ENCODE measurements around the gene CNR1. TPM values are rescaled to one million over a fixed set of nuclear protein-coding genes. Genes with fewer than 3 reads are reported as not detected.

Gene CNR1
- total RNA-seq, 2 donors from 2014 or later = 12.2 to 14.5 TPM

DNA sequence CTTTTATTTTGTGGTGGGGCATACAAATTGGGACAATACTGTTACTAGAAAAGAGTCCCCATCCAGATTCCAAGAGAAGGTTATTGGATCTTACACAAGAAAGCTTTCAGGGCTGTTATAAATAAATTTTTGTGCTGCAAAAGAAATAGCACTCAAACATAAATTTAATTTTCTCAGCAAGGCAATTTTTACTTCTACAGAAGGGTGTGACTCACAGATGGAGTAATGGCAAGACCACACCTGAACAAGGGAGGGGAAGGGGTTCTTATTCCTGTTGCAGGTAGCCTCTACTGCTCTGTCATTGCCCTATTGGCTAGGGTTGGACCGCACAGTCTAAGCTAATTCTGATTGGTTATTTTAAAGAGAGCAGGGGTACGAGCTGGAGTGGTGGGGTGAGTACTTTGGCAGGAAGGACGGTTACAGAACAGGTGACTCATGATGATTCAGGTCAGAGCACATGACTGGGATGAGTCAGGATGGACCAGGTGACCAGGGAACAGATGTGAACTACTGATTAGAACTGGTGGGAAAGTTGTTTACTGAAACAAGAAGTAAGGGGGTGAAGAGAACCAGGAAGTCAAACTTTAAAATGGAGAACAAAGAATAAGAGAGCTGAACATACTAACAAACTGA lies 41.1 kb downstream of the CNR1 start:
- peaks cover 3% of the 10 kb centered on the region for H3K27me3 Mint-ChIP-seq (ENCODE audit: insufficient read depth)
- no peak overlapping the region for H3K9ac ChIP-seq (ENCODE audit: extremely low read depth, low read length, poor library complexity, severe bottlenecking)
- no peak overlapping the region for H3K4me3 Mint-ChIP-seq

DNA sequence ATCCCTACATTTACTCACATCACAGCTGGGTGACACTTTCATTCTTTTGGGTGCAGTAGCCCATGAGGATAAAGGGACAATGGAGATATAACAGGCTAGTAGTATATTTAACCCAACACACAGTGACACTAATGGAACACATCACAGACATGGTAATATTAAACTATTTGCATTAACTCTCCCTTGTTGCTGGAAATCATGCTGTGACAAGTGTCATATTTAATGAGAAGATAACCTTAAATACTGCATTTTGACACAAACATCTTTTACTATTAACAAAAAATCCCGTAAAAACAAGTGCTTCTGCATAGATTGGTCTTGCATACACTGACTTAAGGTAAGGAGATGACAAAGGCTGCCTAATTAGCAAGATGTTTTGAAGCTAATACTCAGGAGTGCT lies 45.5 kb downstream of the CNR1 start:
- Histone ChIP-seq H3K9me3 (ENCODE audit: control insufficient read depth, low read length) (peaks cover 22% of the 10 kb centered on the region), H3K36me3 (ENCODE audit: control insufficient read depth, insufficient read depth, low read length) (no peaks in the 10 kb centered on the region), H3K9ac (ENCODE audit: extremely low read depth, low read length, poor library complexity, severe bottlenecking) (no peak overlapping the region), H3K4me1 (ENCODE audit: control insufficient read depth, insufficient read depth, low read length) (peaks cover 3% of the 10 kb centered on the region), H3K27me3 (ENCODE audit: control insufficient read depth, insufficient read depth, low read length, poor library complexity, severe bottlenecking) (no peaks in the 10 kb centered on the region), H3K4me3 (ENCODE audit: low read length) (no peak overlapping the region), H3K27ac (ENCODE audit: low read depth, low read length) (no peak overlapping the region)
- Mint-ChIP-seq H3K4me3 (no peak overlapping the region), H3K4me1 (peaks cover 18% of the 10 kb centered on the region), H3K36me3 (ENCODE audit: low read depth) (peaks cover 5% of the 10 kb centered on the region), H3K27ac (no peak overlapping the region), H3K9me3 (peaks cover 17% of the 10 kb centered on the region), H3K27me3 (ENCODE audit: insufficient read depth) (no peaks in the 10 kb centered on the region)
- TF ChIP-seq, protein P1, sequence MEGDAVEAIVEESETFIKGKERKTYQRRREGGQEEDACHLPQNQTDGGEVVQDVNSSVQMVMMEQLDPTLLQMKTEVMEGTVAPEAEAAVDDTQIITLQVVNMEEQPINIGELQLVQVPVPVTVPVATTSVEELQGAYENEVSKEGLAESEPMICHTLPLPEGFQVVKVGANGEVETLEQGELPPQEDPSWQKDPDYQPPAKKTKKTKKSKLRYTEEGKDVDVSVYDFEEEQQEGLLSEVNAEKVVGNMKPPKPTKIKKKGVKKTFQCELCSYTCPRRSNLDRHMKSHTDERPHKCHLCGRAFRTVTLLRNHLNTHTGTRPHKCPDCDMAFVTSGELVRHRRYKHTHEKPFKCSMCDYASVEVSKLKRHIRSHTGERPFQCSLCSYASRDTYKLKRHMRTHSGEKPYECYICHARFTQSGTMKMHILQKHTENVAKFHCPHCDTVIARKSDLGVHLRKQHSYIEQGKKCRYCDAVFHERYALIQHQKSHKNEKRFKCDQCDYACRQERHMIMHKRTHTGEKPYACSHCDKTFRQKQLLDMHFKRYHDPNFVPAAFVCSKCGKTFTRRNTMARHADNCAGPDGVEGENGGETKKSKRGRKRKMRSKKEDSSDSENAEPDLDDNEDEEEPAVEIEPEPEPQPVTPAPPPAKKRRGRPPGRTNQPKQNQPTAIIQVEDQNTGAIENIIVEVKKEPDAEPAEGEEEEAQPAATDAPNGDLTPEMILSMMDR (conservative IDR thresholded peaks at IDR 0.05) = no peak
- 82% methylated on average over 1 of the region's 1 CpG; no CpG with 5 or more reads in 1 of the 2 experiments for whole genome bisulfite sequencing, 2 experiments (ENCODE audit: insufficient coverage in 1 of 2, insufficient read length in 1 of 2)
- DNase-seq = no peak

More for the DNA sequence above, 41.1 kb downstream of the CNR1 start:
- no peaks in the 10 kb centered on the region for H3K36me3 ChIP-seq (ENCODE audit: control insufficient read depth, insufficient read depth, low read length)
- Mint-ChIP-seq H3K4me1 (peaks cover 23% of the 10 kb centered on the region), H3K27ac (no peak overlapping the region), H3K9me3 (peaks cover 26% of the 10 kb centered on the region), H3K36me3 (ENCODE audit: low read depth) (peaks cover 5% of the 10 kb centered on the region)
- H3K4me1 ChIP-seq (ENCODE audit: control insufficient read depth, insufficient read depth, low read length) = peaks cover 6% of the 10 kb centered on the region
- 82 to 93% methylated on average over 3 of the region's 3 CpGs for WGBS, 2 experiments (ENCODE audit: insufficient coverage in 1 of 2, insufficient read length in 1 of 2)
- no peak overlapping the region for H3K27ac ChIP-seq (ENCODE audit: low read depth, low read length)
- no peak for DNase-seq
- no peaks in the 10 kb centered on the region for H3K27me3 ChIP-seq (ENCODE audit: control insufficient read depth, insufficient read depth, low read length, poor library complexity, severe bottlenecking)
- H3K9me3 ChIP-seq (ENCODE audit: control insufficient read depth, low read length) = peaks cover 23% of the 10 kb centered on the region
- H3K4me3 ChIP-seq (ENCODE audit: low read length) = peak overlapping the region; percentile 34
- TF ChIP-seq, protein P1 (conservative IDR thresholded peaks at IDR 0.05) = no peak

DNA sequence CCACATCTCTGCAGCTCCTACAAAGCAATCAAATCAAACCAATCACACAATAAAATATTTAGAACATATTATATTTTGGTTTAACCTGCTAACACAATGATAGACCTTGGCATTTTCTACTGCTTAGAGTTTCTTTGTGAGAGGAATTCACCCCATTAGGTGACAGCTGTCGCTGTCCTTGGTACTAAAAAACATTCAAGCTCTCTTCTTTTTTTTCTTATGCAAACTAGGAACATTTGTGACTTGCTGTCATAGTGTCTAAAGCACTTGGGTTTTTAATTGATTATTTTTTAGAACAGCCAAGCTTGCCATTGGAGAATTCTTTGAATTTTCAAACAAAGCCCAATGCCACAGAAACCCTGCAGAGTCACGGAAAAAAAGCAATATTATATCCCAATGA lies 46.4 kb downstream of the CNR1 start:
- Mint-ChIP-seq H3K4me1 (peaks cover 20% of the 10 kb centered on the region), H3K36me3 (ENCODE audit: low read depth) (no peaks in the 10 kb centered on the region), H3K27ac (no peak overlapping the region), H3K9me3 (peaks cover 9% of the 10 kb centered on the region), H3K27me3 (ENCODE audit: insufficient read depth) (no peaks in the 10 kb centered on the region), H3K4me3 (no peak overlapping the region)
- Histone ChIP-seq H3K4me3 (ENCODE audit: low read length) (no peak overlapping the region), H3K9me3 (ENCODE audit: control insufficient read depth, low read length) (peaks cover 13% of the 10 kb centered on the region), H3K27me3 (ENCODE audit: control insufficient read depth, insufficient read depth, low read length, poor library complexity, severe bottlenecking) (no peaks in the 10 kb centered on the region), H3K9ac (ENCODE audit: extremely low read depth, low read length, poor library complexity, severe bottlenecking) (no peak overlapping the region), H3K36me3 (ENCODE audit: control insufficient read depth, insufficient read depth, low read length) (no peaks in the 10 kb centered on the region), H3K4me1 (ENCODE audit: control insufficient read depth, insufficient read depth, low read length) (peaks cover 3% of the 10 kb centered on the region), H3K27ac (ENCODE audit: low read depth, low read length) (no peak overlapping the region)
- TF ChIP-seq, protein P1 (conservative IDR thresholded peaks at IDR 0.05) = no peak
- DNase-seq = no peak
- WGBS, 2 experiments (ENCODE audit: insufficient coverage in 1 of 2, insufficient read length in 1 of 2) = 40 to 51% methylated on average over 1 to 2 of the region's 2 CpGs
